Activated effector memory CD4-positive, alpha-beta T cell treated with anti-CD3 and anti-CD28 coated beads, Interleukin-2, amount 50 U/mL, for 16 hours (primary cell): ENCODE measurements around the gene SLC45A1.
A peak's percentile ranks its signal among the peaks of the same experiment; 100 is the strongest.

ENCODE experiments used
- DNase-seq: peaks from one replicate; pipeline ENCODE4 v3.0.0-alpha.2; 2020

The SLC45A1 gene

DNA sequence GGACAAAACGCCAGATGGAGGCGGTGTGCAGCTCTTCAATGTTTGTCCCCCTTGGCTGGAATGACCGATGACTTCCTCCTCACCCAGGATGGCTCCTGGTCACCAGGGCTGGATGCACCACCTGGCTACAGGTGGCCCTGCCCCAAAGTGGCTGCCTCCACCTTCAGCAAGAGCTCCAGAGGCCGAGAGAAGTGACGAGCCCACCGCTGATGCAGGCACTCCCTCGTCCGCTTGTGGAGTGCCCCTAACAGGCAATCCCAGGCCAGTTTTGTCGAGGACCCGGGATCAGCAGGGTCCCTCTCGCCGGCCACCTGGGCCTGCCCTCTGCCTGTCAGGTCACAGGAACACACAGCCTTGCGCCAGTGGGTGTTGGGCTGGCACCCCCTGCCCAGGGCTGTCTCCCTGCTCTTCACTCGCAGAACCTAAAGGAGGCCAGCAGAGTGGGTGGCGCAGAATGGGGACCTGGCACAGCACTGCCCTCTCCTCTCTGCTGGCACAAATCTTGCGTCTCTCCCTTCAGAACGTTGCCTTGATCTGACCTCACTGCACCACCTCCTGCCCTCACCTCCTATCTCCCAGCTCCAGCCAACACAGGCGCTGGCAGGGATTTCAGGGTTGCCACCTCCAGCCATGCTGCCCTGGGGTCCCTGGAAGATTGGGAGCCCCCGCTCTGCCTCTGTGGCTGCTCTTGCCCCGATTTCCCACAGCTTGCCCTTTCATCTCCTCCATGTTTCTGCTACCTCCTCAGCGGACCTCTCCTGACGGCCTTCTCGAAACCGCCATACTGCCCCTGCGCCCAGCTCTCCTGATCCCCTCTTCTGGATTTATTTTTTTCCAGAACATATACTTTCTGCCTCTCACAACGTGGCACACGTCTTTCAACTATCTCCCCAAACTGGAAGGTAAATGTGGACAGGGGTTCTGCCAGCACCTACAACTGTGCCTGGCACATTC, 38.6 kb downstream of the SLC45A1 start:
- no peak for DNase-seq

DNA sequence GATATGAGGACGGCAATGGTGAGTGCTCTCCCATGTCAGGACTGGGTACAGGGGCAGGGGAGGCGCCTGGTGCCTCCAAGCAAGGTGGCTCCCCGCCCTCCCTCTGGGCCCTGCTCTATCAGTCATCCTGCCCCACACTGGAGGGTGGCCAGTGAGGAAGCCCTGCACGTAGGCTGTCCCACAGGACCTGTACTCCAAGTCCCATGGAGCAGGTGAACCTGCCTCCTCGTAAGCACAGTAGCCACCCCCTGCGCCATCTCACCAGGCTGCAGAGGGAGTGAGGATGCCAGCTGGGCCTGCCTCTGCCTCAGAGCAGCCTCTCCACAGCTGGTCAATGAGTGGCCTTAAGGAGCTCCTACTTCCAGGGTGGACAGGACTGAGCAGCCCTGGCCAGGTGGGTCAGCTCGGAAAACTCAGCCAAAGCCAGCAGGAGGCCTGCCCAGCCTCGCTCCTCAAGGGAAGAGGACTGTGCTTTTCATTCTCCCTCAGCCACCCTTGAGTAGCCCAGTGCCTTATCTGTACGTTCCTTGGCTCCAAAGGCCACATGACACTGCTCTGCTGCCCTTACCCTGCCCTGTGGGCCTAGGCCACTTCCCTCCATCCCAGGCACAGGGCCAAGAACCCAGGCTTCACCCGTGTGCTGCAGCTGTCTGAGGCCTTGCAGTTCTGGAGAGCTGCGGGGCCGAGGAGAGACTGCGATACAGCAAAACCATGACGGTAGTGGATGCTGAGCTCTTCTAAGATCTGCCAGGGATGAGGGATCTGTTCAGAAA, 39.6 kb downstream of the SLC45A1 start:
- peak; percentile 61 for DNase-seq

DNA sequence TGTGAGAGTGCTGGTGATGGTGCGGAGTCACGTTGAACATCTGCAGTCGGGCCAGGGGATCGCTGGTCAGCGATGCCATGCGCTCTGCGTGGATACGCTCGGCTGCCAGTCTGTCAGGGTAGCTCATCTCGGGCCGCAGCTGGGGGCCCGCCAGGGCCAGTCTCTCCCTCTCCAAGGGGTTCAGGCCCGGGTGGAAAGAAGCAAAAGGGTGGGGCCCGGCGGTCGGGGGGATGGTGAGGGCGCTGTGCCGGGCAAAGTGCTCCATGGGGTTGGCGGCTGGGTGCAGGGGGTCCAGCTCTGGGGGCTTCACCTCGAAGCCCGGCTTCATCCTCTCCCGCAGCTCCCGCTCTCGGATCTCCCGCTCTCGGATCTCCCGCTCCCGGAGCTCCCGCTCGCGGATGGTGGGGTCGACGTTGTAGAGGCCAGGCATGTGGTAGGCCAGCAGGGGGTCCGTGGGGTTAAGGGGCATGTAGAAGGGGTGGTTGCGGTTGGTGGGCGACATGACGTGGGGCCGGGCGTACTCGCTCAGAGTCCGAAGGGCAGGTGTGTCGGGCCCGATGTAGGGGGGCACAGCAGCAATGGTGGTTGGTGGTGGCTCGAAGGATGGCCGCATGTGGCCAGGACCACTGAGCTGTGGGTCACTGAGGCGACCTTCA, 40.5 kb downstream of the SLC45A1 start:
- DNase-seq: peak; percentile 59

- no peak for DNase-seq
Measured at GRCh38 chr1:8358897-8359616, 41.1 kb downstream of the SLC45A1 start.

GRCh38 chr1:8359617-8360481, 41.9 kb downstream of the SLC45A1 start:
- no peak for DNase-seq

DNA sequence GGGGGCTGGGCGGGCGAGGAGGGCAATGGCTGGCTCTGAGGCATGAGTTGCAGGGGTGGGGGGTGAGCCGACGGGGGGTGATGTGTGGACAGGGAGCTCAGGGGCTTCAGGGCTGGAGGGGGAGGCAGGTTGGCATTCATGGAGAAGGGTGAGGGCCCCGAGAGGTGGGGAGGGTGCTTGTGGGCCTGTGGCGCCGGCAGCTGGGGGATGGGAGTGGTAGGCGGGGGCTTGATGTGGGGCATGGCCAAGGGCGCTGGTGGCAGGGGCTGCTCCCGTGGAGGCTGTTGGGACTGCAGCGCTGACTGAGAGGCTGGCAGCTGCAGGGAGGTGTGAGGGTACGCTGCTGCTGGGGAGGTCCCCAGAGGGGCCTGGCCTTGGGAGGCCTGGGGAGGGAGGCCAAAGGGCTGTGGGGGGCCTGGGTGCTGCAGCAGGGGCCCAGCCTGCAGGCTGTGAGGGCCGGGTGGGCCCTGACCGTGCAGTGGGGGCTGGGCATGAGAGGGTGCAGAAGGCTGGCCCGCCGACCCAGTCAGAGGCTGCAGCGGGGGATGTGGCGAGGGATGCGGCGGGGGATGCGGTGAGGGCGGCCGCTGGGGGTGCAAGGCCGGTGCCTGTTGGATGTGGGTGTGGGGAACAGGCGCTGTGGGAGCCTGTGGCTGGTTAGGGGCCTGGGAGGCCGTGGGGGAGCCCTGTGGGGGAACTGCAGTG, 42.7 kb downstream of the SLC45A1 start:
- DNase-seq: peak; percentile 59

GRCh38 chr1:8361198-8361849, 43.4 kb downstream of the SLC45A1 start:
- DNase-seq: peak; percentile 56

- DNase-seq: no peak
Measured at GRCh38 chr1:8362701-8363101, 44.8 kb downstream of the SLC45A1 start.

DNA sequence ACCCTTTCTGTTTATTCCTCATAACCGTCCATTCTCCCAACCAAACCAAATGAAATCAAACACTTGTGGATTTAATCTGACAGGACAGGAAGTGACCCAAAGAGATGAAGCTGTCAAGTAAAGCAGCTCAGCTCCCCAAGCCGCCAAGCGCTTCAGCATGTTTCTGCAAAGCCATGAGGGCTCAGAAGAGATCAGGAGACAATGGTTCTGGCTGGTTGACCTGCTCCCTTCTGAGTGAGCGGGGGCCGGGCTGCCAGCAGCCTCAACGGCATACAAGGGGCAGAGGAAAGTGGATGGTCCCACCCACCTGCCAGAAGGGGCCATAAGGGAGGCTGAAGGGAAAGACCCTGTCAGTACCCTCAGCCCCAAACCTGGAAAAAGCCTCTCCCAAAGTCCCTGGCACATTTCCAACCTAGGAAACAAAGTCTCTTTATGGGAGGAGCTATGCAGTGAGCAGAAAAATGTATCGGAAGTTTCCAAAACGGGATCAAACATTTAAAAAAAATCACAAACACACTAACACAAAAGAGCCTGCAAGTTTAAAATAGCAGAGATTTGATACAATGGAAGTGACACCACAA, 45.4 kb downstream of the SLC45A1 start:
- DNase-seq: no peak

GRCh38 chr1:8363767-8364301, 45.9 kb downstream of the SLC45A1 start:
- DNase-seq: no peak

GRCh38 chr1:8364528-8365442, 46.9 kb downstream of the SLC45A1 start:
- no peak for DNase-seq

DNA sequence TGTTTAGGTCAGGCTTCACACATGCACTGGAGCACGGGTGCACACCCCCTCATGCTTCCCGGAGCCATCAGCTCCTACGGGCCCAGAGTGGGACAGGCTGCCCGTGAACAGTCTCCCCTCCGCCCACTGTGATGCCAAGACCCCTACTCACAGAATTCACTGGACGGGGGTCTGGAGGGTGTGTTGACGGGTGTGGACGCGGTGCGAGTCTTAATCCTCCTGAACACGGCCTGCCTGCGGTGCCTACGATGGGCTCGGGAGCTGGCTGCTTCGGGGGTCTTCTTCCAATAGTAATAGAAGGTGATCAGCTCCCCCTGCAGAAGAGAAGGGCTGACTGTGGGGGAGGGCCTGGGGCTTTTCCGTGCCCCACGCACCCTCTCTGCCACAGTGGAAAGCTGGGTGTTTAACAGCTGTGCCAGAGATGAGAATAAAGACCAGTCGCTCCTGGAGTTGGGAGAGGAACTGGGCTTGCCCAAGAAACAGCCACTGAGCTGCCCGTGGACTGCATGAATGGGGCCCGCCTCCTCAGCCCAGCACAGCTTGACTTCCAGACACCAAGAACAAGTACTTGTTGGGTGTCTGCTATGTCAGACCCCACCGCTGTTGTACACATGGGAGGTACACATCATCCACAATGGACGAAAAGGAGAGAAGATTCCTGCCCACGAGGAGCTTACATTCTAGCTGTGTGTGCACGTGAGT, 47.9 kb downstream of the SLC45A1 start:
- DNase-seq: no peak

DNA sequence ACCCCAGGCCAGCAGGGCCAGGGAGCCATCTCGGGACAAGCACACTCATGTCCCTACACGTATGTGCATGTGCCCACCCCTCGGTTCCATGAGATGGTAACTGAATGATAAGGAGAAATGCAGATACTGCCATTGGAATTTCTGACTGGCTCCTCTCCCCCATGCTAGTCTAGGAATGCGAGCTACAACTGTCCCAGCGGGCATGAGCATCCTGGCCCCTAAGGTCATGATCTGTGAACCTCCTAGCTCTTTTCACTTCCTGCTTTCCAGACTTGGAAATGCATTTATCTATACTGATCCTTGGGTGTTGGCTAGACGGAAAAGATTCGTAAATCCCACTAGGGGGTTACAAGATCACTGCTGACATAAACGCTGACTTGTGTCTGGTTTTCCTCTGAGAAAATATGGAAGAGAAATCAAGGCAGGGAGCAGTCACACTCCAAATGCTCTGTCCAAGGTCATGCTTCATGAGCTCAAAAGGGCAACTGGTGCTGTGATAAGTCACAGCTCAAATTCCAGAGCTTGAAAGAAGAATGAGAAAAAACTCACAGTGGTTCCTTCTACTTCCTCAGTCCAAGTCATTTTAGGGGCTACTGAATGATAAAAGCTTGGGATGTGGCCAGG, 49.8 kb downstream of the SLC45A1 start:
- no peak for DNase-seq

- DNase-seq: no peak
Measured at GRCh38 chr1:8368956-8369639, 51.2 kb downstream of the SLC45A1 start.

DNA sequence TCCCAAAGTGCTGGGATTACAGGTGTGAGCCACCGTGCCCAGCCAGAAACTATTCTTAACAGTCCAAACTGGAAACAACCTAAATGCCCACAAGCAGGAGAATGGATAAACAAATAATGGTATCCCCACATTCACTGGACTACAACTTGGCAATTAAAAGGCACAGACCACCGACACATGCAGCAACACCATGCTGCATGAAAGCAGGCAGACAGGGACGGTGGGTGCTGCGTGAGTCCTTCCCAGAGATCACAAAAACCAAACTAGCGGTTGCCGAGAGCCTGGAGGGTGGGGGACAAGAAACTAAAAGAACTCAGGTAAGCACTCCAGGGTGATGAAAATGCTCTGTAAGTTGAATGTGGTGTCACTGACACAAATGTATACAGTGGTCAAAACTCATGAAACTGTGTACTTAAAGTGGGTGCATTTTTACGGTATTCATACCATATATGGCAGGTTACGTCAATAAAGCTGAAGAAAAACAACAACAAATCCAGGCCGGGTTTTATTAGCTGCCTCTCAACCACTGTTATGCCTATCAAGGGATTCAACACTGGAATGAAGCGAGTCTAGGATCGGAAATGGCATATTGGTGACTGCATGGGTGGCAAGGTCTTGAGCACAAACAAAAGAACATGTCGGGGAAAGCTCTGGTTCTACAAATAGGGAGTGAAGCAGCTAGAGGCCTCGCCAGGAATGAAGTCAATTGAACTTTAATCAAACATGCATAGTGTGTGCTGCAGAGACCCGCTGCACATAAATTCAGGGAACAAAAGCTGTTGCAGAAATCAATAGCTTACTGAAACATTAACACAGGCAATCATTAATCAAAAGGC, 52.4 kb downstream of the SLC45A1 start:
- DNase-seq: no peak

DNA sequence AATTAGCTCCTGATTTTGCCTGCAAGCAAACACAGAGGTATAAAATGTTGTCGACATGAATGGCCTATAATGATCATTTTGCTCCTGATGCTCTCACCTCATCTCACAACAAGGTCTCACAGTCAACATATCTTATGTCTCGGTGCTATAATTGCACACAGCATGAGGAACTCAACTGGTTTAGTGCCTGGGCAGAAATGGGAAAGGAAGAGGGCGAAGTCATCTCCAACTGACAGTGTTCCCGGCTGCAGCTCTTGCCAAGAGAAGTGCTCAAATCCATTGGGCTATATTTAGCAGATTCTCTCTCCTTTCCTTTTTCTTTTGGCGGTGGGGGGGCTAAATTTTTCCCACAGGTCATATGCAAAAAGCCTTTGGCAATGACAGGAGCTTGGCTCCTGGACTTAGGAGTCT, 53.0 kb downstream of the SLC45A1 start:
- no peak for DNase-seq
